HepG2 (cell line): ENCODE data around the gene TAF1D. TPM values are rescaled to one million over a fixed set of nuclear protein-coding genes. Genes with fewer than 3 reads are reported as not detected.

Source experiments
- GFI1 ChIP-seq: sonication (generic); formaldehyde crosslinking; IDR thresholded peaks from 2 replicates; pipeline ENCODE4 v1.5.0; 2020; ENCODE audit warnings: missing genetic modification reagents, mild to moderate bottlenecking, borderline replicate concordance
- HHEX ChIP-seq: IDR thresholded peaks from 2 replicates; pipeline ENCODE4 v1.6.1; 2016; ENCODE audit warnings: control low read depth
- KMT2B ChIP-seq: IDR thresholded peaks from 2 replicates; pipeline ENCODE4 v1.6.1; 2016; ENCODE audit warnings: missing genetic modification reagents, missing compliant biosample characterization
- MEIS2 ChIP-seq: sonication (generic); formaldehyde crosslinking; IDR thresholded peaks from 2 replicates; pipeline ENCODE4 v1.9.0; 2021; ENCODE audit warnings: mild to moderate bottlenecking, missing genetic modification reagents
- SUZ12 ChIP-seq: fragments of 150-350 bp; IDR thresholded peaks from 2 replicates; pipeline ENCODE4 v1.6.1; 2014; ENCODE audit warnings: low read depth, low read length
- TEAD3 ChIP-seq: optimal IDR thresholded peaks from 2 replicates; pipeline ENCODE3; 2016; ENCODE audit warnings: borderline replicate concordance
- TERF1 ChIP-seq: sonication (generic); formaldehyde crosslinking; IDR thresholded peaks from 2 replicates; pipeline ENCODE4 v1.8.0; 2022; ENCODE audit warnings: mild to moderate bottlenecking, missing genetic modification reagents, moderate library complexity
- THAP7 ChIP-seq: sonication (generic); formaldehyde crosslinking; IDR thresholded peaks from 2 replicates; pipeline ENCODE4 v1.8.1; 2023; ENCODE audit warnings: mild to moderate bottlenecking, missing genetic modification reagents
- ZGPAT ChIP-seq: IDR thresholded peaks from 2 replicates; pipeline ENCODE4 v1.6.1; 2016; ENCODE audit warnings: mild to moderate bottlenecking
- ZNF205 ChIP-seq: IDR thresholded peaks from 2 replicates; pipeline ENCODE4 v1.6.1; 2018; ENCODE audit warnings: missing biosample characterization, missing genetic modification reagents
- ZNF256 ChIP-seq: sonication (generic); formaldehyde crosslinking; conservative IDR thresholded peaks from 2 replicates; pipeline ENCODE4 v1.4.0; 2020; ENCODE audit warnings: missing genetic modification reagents
- ZNF292 ChIP-seq: sonication (generic); formaldehyde crosslinking; IDR thresholded peaks from 2 replicates; pipeline ENCODE4 v1.8.1; 2022; ENCODE audit warnings: mild to moderate bottlenecking, low read depth, missing genetic modification reagents, borderline replicate concordance
- ZNF343 ChIP-seq: sonication (generic); formaldehyde crosslinking; IDR thresholded peaks from 2 replicates; pipeline ENCODE4 v1.4.0; 2020; ENCODE audit warnings: mild to moderate bottlenecking, missing genetic modification reagents
- ZNF432 ChIP-seq: sonication (generic); formaldehyde crosslinking; IDR thresholded peaks from 2 replicates; pipeline ENCODE4 v1.5.0; 2020; ENCODE audit warnings: missing genetic modification reagents, mild to moderate bottlenecking, borderline replicate concordance
- ZNF496 ChIP-seq: sonication (generic); formaldehyde crosslinking; IDR thresholded peaks from 2 replicates; pipeline ENCODE4 v1.8.1; 2023; ENCODE audit warnings: mild to moderate bottlenecking, moderate library complexity, missing genetic modification reagents; ENCODE audit not compliant: insufficient replicate concordance
- ZNF775 ChIP-seq: sonication (generic); formaldehyde crosslinking; IDR thresholded peaks from 2 replicates; pipeline ENCODE4 v1.4.0; 2020; ENCODE audit warnings: missing genetic modification reagents, mild to moderate bottlenecking, moderate library complexity, borderline replicate concordance
- ZSCAN22 ChIP-seq: sonication (generic); formaldehyde crosslinking; IDR thresholded peaks from 2 replicates; pipeline ENCODE4 v1.4.0; 2020; ENCODE audit warnings: mild to moderate bottlenecking, missing genetic modification reagents
- polyA plus RNA-seq, 8 experiments: library from polyadenylated mRNA; depleted of rRNA in 3 of 8; stranded (reverse) in 7 of 8; unstranded in 1 of 8; fragments of >200 nt; fragmentation: Illumina TruSeq in 4 of 8; extraction: Trizol in 4 of 8; gene quantifications; 2 replicates each; pipeline versions ENCODE4 v1.2.1 to v1.2.3, GENCODE V29; 2011 to 2016; ENCODE audit warnings: low read depth in 4 of 8, missing spikeins in 1 of 8, mixed read lengths in 1 of 8; ENCODE audit not compliant: insufficient read depth in 1 of 8
- total RNA-seq, 5 experiments: library from RNA; depleted of rRNA; stranded (reverse); fragments of >200 nt; fragmentation: Illumina TruSeq; extraction: Trizol; gene quantifications; 2 replicates each; pipeline ENCODE4 v1.2.3, GENCODE V29; 2016; ENCODE audit warnings: low read depth in 1 of 5
- TF ChIP-seq, protein P1 (sequence below): sonication (generic); formaldehyde crosslinking; IDR thresholded peaks from 2 replicates; pipeline ENCODE4 v1.8.0; 2022; ENCODE audit warnings: missing genetic modification reagents, mild to moderate bottlenecking, moderate library complexity, borderline replicate concordance
- TF ChIP-seq, protein P2 (sequence below): sonication (generic); formaldehyde crosslinking; IDR thresholded peaks from 2 replicates; pipeline ENCODE4 v1.8.0; 2022; ENCODE audit warnings: missing genetic modification reagents, mild to moderate bottlenecking, inconsistent platforms, borderline replicate concordance
- TF ChIP-seq, protein P3 (sequence below): sonication (generic); formaldehyde crosslinking; IDR thresholded peaks from 2 replicates; pipeline ENCODE4 v1.5.1; 2020; ENCODE audit warnings: mild to moderate bottlenecking, moderate library complexity, missing genetic modification reagents

The TAF1D gene
- total and polyA plus RNA-seq, 2 of the 13 experiments (the other 11 are each of a cell fraction or from before 2014, with no cell fraction given) = 132 to 207 TPM

DNA sequence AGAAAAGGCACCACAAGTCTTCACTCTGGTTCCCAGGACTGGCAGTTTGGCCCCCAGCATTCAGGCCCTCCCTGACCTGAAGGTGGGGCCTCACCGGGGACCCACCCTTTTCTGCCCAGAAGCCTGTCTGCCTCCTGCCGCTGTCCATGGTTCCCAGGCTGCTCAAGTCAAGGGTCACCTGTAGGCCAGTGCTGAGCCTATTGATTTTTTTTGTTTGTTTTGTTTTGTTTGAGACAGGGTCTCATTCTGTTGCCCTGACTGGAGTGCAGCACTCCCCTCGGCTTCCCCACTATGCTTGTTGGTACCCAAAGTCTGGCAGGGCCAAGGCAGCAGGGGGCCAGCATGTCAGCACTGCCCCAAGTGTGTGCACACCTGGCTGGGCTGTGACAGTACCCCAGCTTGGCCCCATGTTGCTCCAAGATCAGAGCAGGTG lies 31.8 kb upstream of the TAF1D start (continued):
- TF ChIP-seq ZGPAT (CRISPR knock-in tag) = peak; percentile 56; the same call in 1 of the 2 replicates
- no peak for TF ChIP-seq ZNF432 (CRISPR knock-in tag)
- no peak for TF ChIP-seq ZSCAN22
- TF ChIP-seq TEAD3 = peak; percentile 28
- TF ChIP-seq, protein P1, sequence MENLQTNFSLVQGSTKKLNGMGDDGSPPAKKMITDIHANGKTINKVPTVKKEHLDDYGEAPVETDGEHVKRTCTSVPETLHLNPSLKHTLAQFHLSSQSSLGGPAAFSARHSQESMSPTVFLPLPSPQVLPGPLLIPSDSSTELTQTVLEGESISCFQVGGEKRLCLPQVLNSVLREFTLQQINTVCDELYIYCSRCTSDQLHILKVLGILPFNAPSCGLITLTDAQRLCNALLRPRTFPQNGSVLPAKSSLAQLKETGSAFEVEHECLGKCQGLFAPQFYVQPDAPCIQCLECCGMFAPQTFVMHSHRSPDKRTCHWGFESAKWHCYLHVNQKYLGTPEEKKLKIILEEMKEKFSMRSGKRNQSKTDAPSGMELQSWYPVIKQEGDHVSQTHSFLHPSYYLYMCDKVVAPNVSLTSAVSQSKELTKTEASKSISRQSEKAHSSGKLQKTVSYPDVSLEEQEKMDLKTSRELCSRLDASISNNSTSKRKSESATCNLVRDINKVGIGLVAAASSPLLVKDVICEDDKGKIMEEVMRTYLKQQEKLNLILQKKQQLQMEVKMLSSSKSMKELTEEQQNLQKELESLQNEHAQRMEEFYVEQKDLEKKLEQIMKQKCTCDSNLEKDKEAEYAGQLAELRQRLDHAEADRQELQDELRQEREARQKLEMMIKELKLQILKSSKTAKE (CRISPR knock-in tag) = peak; percentile 68; the same call in 1 of the 2 replicates
- 0 out of 2 replicates have a peak, but pooled peaks have one; percentile 58 for TF ChIP-seq ZNF343 (CRISPR knock-in tag)
- TF ChIP-seq ZNF292 (CRISPR knock-in tag) = peak; percentile 79; the same call in 1 of the 2 replicates
- TF ChIP-seq, protein P2, sequence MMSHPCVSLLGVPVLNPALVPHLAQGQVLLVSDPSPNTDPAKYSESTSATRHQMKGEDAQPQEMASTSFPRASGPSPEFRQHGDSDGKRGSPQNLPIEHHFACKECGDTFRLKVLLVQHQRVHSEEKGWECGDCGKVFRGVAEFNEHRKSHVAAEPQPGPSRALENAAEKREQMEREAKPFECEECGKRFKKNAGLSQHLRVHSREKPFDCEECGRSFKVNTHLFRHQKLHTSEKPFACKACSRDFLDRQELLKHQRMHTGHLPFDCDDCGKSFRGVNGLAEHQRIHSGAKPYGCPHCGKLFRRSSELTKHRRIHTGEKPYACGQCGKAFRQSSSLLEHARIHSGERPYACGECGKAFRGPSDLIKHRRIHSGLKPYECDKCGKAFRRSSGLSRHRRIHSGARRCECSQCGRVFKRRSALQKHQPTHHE (CRISPR knock-in tag) = no peak
- TF ChIP-seq THAP7 (CRISPR knock-in tag) = no peak
- TF ChIP-seq HHEX (CRISPR knock-in tag) = no peak
- no peak; the same call in 1 of the 2 replicates for TF ChIP-seq ZNF256 (CRISPR knock-in tag)
- 0 out of 2 replicates have a peak, but pooled peaks have one; percentile 49 for TF ChIP-seq ZNF775 (CRISPR knock-in tag)
- TF ChIP-seq MEIS2 = peak; percentile 67; the same call in 1 of the 2 replicates
- TF ChIP-seq SUZ12 = no peak
- TF ChIP-seq KMT2B = peak; percentile 76; the same call in 1 of the 2 replicates
- peak; percentile 61 for TF ChIP-seq GFI1 (CRISPR knock-in tag)
- peak; percentile 77; the same call in 1 of the 2 replicates for TF ChIP-seq ZNF205 (CRISPR knock-in tag)
- no peak for TF ChIP-seq ZNF496
- TF ChIP-seq, protein P3, sequence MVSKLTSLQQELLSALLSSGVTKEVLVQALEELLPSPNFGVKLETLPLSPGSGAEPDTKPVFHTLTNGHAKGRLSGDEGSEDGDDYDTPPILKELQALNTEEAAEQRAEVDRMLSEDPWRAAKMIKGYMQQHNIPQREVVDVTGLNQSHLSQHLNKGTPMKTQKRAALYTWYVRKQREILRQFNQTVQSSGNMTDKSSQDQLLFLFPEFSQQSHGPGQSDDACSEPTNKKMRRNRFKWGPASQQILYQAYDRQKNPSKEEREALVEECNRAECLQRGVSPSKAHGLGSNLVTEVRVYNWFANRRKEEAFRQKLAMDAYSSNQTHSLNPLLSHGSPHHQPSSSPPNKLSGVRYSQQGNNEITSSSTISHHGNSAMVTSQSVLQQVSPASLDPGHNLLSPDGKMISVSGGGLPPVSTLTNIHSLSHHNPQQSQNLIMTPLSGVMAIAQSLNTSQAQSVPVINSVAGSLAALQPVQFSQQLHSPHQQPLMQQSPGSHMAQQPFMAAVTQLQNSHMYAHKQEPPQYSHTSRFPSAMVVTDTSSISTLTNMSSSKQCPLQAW (CRISPR knock-in tag) = peak; percentile 48; the same call in 1 of the 2 replicates
- no peak for TF ChIP-seq TERF1 (CRISPR knock-in tag)
